Measurements from ENCODE around the gene EPC1.

EPC1 gene

GRCh38 chr10:32317795-32318357, 29.1 kb downstream of the EPC1 start:
- Histone ChIP-seq H3K27me3 (ENCODE audit: insufficient read depth, low read length) (no peaks in the 10 kb centered on the region), H3K27ac (ENCODE audit: low read depth, low read length, poor library complexity, severe bottlenecking) (peak overlapping the region; percentile 54), H3K4me2 (ENCODE audit: low read length) (peak overlapping the region; percentile 44), H4K20me1 (ENCODE audit: insufficient read depth, low read length) (no peaks in the 10 kb centered on the region), H3K36me3 (ENCODE audit: insufficient read depth, low read length) (peaks cover 51% of the 10 kb centered on the region), H3K4me3 (ENCODE audit: low read depth, low read length, poor library complexity, severe bottlenecking) (peak overlapping the region; percentile 5), H3K4me1 (ENCODE audit: insufficient read depth, low read length, severe bottlenecking) (peaks cover 48% of the 10 kb centered on the region), H3F3A (ENCODE audit: insufficient read depth, low read length) (no peaks in the 10 kb centered on the region; the same call in 1 of the 2 replicates), H3K9me3 (ENCODE audit: low read length) (no peaks in the 10 kb centered on the region), H3K9me2 (ENCODE audit: low read depth, low read length) (no peaks in the 10 kb centered on the region), H3K79me2 (ENCODE audit: insufficient read depth, low read length) (peaks cover 100% of the 10 kb centered on the region), H2AFZ (ENCODE audit: low read length) (no peak overlapping the region), H3K9ac (ENCODE audit: low read length) (no peak overlapping the region)
- TF ChIP-seq EZH2 (IDR thresholded peaks at IDR 0.05; ENCODE audit: borderline replicate concordance, low read length), result no peak
- TF ChIP-seq CTCF (IDR thresholded peaks at IDR 0.05; ENCODE audit: low read length), result no peak

- Histone ChIP-seq H4K20me1 (ENCODE audit: insufficient read depth, low read length) (no peaks in the 10 kb centered on the region), H3F3A (ENCODE audit: insufficient read depth, low read length) (no peaks in the 10 kb centered on the region; the same call in 1 of the 2 replicates), H2AFZ (ENCODE audit: low read length) (no peak overlapping the region), H3K9me2 (ENCODE audit: low read depth, low read length) (no peaks in the 10 kb centered on the region), H3K4me1 (ENCODE audit: insufficient read depth, low read length, severe bottlenecking) (peaks cover 48% of the 10 kb centered on the region), H3K36me3 (ENCODE audit: insufficient read depth, low read length) (peaks cover 49% of the 10 kb centered on the region), H3K27ac (ENCODE audit: low read depth, low read length, poor library complexity, severe bottlenecking) (no peak overlapping the region), H3K79me2 (ENCODE audit: insufficient read depth, low read length) (peaks cover 100% of the 10 kb centered on the region), H3K9me3 (ENCODE audit: low read length) (no peaks in the 10 kb centered on the region), H3K9ac (ENCODE audit: low read length) (no peak overlapping the region), H3K27me3 (ENCODE audit: insufficient read depth, low read length) (no peaks in the 10 kb centered on the region), H3K4me2 (ENCODE audit: low read length) (no peak overlapping the region), H3K4me3 (ENCODE audit: low read depth, low read length, poor library complexity, severe bottlenecking) (no peak overlapping the region)
- TF ChIP-seq CTCF (IDR thresholded peaks at IDR 0.05; ENCODE audit: low read length) (no peak), EZH2 (IDR thresholded peaks at IDR 0.05; ENCODE audit: borderline replicate concordance, low read length) (no peak)
Observed at GRCh38 chr10:32315424-32315823, 31.5 kb downstream of the EPC1 start.

GRCh38 chr10:32314588-32314987, 32.4 kb downstream of the EPC1 start:
- H3K27ac ChIP-seq (ENCODE audit: low read depth, low read length, poor library complexity, severe bottlenecking), result no peak overlapping the region
- H4K20me1 ChIP-seq (ENCODE audit: insufficient read depth, low read length), result no peaks in the 10 kb centered on the region
- no peaks in the 10 kb centered on the region for H3K27me3 ChIP-seq (ENCODE audit: insufficient read depth, low read length)
- H3K4me2 ChIP-seq (ENCODE audit: low read length), result no peak overlapping the region
- no peaks in the 10 kb centered on the region; the same call in 1 of the 2 replicates for H3F3A ChIP-seq (ENCODE audit: insufficient read depth, low read length)
- H3K36me3 ChIP-seq (ENCODE audit: insufficient read depth, low read length), result peaks cover 53% of the 10 kb centered on the region
- no peaks in the 10 kb centered on the region for H3K9me3 ChIP-seq (ENCODE audit: low read length)
- no peak overlapping the region for H3K9ac ChIP-seq (ENCODE audit: low read length)
- H3K4me3 ChIP-seq (ENCODE audit: low read depth, low read length, poor library complexity, severe bottlenecking), result no peak overlapping the region
- no peak overlapping the region for H2AFZ ChIP-seq (ENCODE audit: low read length)
- peaks cover 100% of the 10 kb centered on the region for H3K79me2 ChIP-seq (ENCODE audit: insufficient read depth, low read length)
- H3K9me2 ChIP-seq (ENCODE audit: low read depth, low read length), result no peaks in the 10 kb centered on the region
- H3K4me1 ChIP-seq (ENCODE audit: insufficient read depth, low read length, severe bottlenecking), result peaks cover 47% of the 10 kb centered on the region
- TF ChIP-seq EZH2 (IDR thresholded peaks at IDR 0.05; ENCODE audit: borderline replicate concordance, low read length) (no peak), CTCF (IDR thresholded peaks at IDR 0.05; ENCODE audit: low read length) (no peak)
